ENCODE measurements around the gene VPS13C. TPM values are rescaled to one million over a fixed set of nuclear protein-coding genes. Genes with fewer than 3 reads are reported as not detected.

The VPS13C gene
- total RNA-seq, 1 donor = 117 TPM

DNA sequence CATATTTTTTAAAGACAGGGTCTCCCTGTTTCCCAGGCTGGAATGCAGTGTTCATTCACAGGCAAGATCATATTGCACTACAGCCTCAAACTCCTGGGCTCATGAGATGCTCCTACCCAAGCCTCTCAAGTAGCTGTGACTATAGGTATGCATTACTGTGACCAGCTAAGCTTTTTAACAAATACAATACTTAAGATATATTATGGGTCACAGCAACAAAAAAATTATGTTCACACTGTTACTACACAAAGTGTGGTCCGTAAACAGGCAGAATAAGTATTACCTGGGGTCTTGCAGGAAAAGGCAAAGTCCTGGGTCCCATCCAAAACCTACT, 152.5 kb downstream of the VPS13C start:
- DNase-seq (ENCODE audit: insufficient read length, low spot score, missing footprints) = no peak
- Histone ChIP-seq H3K4me1 (ENCODE audit: insufficient read depth, low read length) (no peaks in the 10 kb centered on the region), H4K20me1 (ENCODE audit: insufficient read depth, low read length) (no peaks in the 10 kb centered on the region), H3K27me3 (ENCODE audit: insufficient read depth, low read length) (no peaks in the 10 kb centered on the region), H3K9me3 (ENCODE audit: low read depth, low read length) (no peaks in the 10 kb centered on the region), H3K4me2 (ENCODE audit: insufficient read depth, low read length) (no peak overlapping the region), H2AFZ (ENCODE audit: low read length) (no peak overlapping the region), H3K36me3 (ENCODE audit: insufficient read depth, low read length) (peaks cover 11% of the 10 kb centered on the region), H3K79me2 (ENCODE audit: insufficient read depth, low read length) (no peaks in the 10 kb centered on the region), H3K27ac (ENCODE audit: low read depth, low read length) (no peak overlapping the region), H3K4me3 (ENCODE audit: insufficient read depth, low read length) (no peak overlapping the region)
- TF ChIP-seq, protein P1, sequence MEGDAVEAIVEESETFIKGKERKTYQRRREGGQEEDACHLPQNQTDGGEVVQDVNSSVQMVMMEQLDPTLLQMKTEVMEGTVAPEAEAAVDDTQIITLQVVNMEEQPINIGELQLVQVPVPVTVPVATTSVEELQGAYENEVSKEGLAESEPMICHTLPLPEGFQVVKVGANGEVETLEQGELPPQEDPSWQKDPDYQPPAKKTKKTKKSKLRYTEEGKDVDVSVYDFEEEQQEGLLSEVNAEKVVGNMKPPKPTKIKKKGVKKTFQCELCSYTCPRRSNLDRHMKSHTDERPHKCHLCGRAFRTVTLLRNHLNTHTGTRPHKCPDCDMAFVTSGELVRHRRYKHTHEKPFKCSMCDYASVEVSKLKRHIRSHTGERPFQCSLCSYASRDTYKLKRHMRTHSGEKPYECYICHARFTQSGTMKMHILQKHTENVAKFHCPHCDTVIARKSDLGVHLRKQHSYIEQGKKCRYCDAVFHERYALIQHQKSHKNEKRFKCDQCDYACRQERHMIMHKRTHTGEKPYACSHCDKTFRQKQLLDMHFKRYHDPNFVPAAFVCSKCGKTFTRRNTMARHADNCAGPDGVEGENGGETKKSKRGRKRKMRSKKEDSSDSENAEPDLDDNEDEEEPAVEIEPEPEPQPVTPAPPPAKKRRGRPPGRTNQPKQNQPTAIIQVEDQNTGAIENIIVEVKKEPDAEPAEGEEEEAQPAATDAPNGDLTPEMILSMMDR (IDR thresholded peaks at IDR 0.05; ENCODE audit: extremely low read depth, low read depth, low read length) = no peak

- Histone ChIP-seq H4K20me1 (ENCODE audit: insufficient read depth, low read length) (no peaks in the 10 kb centered on the region), H2AFZ (ENCODE audit: low read length) (no peak overlapping the region), H3K27ac (ENCODE audit: low read depth, low read length) (no peak overlapping the region), H3K9me3 (ENCODE audit: low read depth, low read length) (no peaks in the 10 kb centered on the region), H3K36me3 (ENCODE audit: insufficient read depth, low read length) (peaks cover 11% of the 10 kb centered on the region), H3K4me1 (ENCODE audit: insufficient read depth, low read length) (no peaks in the 10 kb centered on the region), H3K27me3 (ENCODE audit: insufficient read depth, low read length) (no peaks in the 10 kb centered on the region), H3K79me2 (ENCODE audit: insufficient read depth, low read length) (peaks cover 2% of the 10 kb centered on the region), H3K4me2 (ENCODE audit: insufficient read depth, low read length) (no peak overlapping the region), H3K4me3 (ENCODE audit: insufficient read depth, low read length) (no peak overlapping the region)
- TF ChIP-seq, protein P1 (IDR thresholded peaks at IDR 0.05; ENCODE audit: extremely low read depth, low read depth, low read length) = no peak
- DNase-seq (ENCODE audit: insufficient read length, low spot score, missing footprints) = no peak
Observed at GRCh38 chr15:61906961-61907752, 153.1 kb downstream of the VPS13C start.

DNA sequence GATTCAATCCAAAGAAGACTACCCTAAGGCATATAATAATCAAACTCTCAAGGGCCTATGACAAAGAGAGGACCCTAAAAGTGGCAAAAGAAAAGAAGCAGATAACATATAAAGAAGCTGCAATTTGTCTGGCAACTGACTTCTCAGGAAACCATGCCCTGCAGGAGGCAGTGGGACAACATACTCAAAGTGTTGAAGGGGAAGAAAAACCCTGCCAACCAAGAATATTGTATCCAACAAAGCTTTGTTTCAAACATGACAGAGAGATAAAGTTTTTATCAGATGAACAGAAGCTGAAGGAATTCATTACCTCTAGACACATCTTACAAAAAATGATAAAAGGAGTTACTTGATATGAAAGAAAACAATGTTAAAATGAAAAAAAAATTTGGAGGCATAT, 167.1 kb downstream of the VPS13C start:
- H3K27me3 ChIP-seq (ENCODE audit: insufficient read depth, low read length) = no peaks in the 10 kb centered on the region
- TF ChIP-seq, protein P1 (IDR thresholded peaks at IDR 0.05; ENCODE audit: extremely low read depth, low read depth, low read length) = no peak
- H4K20me1 ChIP-seq (ENCODE audit: insufficient read depth, low read length) = no peaks in the 10 kb centered on the region
- no peaks in the 10 kb centered on the region for H3K79me2 ChIP-seq (ENCODE audit: insufficient read depth, low read length)
- DNase-seq (ENCODE audit: insufficient read length, low spot score, missing footprints) = no peak
- no peaks in the 10 kb centered on the region for H3K4me1 ChIP-seq (ENCODE audit: insufficient read depth, low read length)
- H3K36me3 ChIP-seq (ENCODE audit: insufficient read depth, low read length) = peaks cover 4% of the 10 kb centered on the region
- H2AFZ ChIP-seq (ENCODE audit: low read length) = no peak overlapping the region
- H3K4me3 ChIP-seq (ENCODE audit: insufficient read depth, low read length) = no peak overlapping the region
- no peak overlapping the region for H3K27ac ChIP-seq (ENCODE audit: low read depth, low read length)
- H3K4me2 ChIP-seq (ENCODE audit: insufficient read depth, low read length) = no peak overlapping the region
- no peaks in the 10 kb centered on the region for H3K9me3 ChIP-seq (ENCODE audit: low read depth, low read length)

- Histone ChIP-seq H3K27ac (ENCODE audit: low read depth, low read length) (no peak overlapping the region), H3K4me1 (ENCODE audit: insufficient read depth, low read length) (no peaks in the 10 kb centered on the region), H2AFZ (ENCODE audit: low read length) (no peak overlapping the region), H3K27me3 (ENCODE audit: insufficient read depth, low read length) (no peaks in the 10 kb centered on the region), H3K79me2 (ENCODE audit: insufficient read depth, low read length) (no peaks in the 10 kb centered on the region), H3K4me3 (ENCODE audit: insufficient read depth, low read length) (no peak overlapping the region), H4K20me1 (ENCODE audit: insufficient read depth, low read length) (no peaks in the 10 kb centered on the region), H3K4me2 (ENCODE audit: insufficient read depth, low read length) (no peak overlapping the region), H3K36me3 (ENCODE audit: insufficient read depth, low read length) (peaks cover 4% of the 10 kb centered on the region), H3K9me3 (ENCODE audit: low read depth, low read length) (no peaks in the 10 kb centered on the region)
- TF ChIP-seq, protein P1 (IDR thresholded peaks at IDR 0.05; ENCODE audit: extremely low read depth, low read depth, low read length) = no peak
- DNase-seq (ENCODE audit: insufficient read length, low spot score, missing footprints) = peak; percentile 22
Observed at GRCh38 chr15:61892140-61892539, 168.1 kb downstream of the VPS13C start.
